Keratinocyte (primary cell): ENCODE data around the gene KIF27.

Experiments
- EZH2 ChIP-seq: IDR thresholded peaks from one replicate; pipeline ENCODE4 v1.6.1; 2012; ENCODE audit warnings: inconsistent platforms, mild to moderate bottlenecking, low read length, moderate library complexity
- TF ChIP-seq, protein P1 (sequence below), 3 experiments: IDR thresholded peaks in 1 of 3; conservative IDR thresholded peaks in 1 of 3; optimal IDR thresholded peaks in 1 of 3; 2 replicates in 2 of 3; 3 replicates in 1 of 3; pipeline versions ENCODE3 to v1.5.1; 2011; ENCODE audit warnings: low read length in 3 of 3, mild to moderate bottlenecking in 3 of 3, moderate library complexity in 2 of 3, control low read depth in 1 of 3, inconsistent platforms in 1 of 3; ENCODE audit not compliant: insufficient read depth in 2 of 3; ENCODE audit errors: extremely low read depth in 1 of 3

DNA sequence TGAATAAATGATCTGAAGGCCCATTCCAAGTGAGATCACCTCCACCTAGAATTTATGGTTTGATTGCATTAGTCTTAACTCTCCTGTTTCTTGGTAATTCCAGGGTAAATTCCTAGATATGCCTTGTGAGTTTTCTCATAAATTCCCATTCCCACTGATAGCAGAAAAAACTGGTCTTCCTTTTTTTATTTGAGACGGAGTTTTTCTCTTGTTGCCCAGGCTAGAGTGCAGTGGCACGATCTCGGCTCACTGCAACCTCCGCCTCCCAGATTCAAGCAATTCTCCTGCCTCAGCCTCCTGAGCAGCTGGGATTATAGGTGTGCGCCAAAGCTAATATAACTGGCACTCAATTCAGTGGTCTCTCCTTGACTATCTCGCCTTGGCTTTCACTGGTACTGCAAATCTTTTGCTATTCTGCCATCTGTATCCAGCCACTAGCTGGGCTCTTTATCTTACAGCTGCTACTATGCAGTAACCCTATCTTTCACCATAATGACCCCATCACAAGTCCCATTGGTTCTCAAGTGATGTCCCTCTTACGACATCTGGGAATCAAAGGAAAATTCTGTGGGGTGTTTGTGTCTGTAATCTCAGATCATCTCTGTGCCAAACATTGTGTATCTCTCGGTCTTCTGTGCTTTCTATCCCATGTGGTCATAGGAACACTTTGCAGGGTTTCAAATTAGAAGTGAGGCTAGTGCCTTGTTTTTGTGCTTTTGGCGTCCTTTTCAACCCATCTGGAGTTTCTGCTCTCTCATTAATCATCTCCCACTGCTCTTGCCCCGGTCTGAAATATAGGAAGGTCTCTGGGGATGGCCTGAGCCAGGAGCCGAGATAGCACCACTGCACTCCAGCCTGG, 44.3 kb upstream of the KIF27 start:
- TF ChIP-seq, protein P1, sequence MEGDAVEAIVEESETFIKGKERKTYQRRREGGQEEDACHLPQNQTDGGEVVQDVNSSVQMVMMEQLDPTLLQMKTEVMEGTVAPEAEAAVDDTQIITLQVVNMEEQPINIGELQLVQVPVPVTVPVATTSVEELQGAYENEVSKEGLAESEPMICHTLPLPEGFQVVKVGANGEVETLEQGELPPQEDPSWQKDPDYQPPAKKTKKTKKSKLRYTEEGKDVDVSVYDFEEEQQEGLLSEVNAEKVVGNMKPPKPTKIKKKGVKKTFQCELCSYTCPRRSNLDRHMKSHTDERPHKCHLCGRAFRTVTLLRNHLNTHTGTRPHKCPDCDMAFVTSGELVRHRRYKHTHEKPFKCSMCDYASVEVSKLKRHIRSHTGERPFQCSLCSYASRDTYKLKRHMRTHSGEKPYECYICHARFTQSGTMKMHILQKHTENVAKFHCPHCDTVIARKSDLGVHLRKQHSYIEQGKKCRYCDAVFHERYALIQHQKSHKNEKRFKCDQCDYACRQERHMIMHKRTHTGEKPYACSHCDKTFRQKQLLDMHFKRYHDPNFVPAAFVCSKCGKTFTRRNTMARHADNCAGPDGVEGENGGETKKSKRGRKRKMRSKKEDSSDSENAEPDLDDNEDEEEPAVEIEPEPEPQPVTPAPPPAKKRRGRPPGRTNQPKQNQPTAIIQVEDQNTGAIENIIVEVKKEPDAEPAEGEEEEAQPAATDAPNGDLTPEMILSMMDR (optimal IDR thresholded peaks at IDR 0.05 in 1 of 3, IDR thresholded peaks at IDR 0.05 in 1 of 3, conservative IDR thresholded peaks at IDR 0.05 in 1 of 3; ENCODE audit: extremely low read depth in 1 of 3, insufficient read depth in 2 of 3, low read length in 3 of 3): no peak
- no peak for TF ChIP-seq EZH2
